ENCODE data around the gene C1orf53. TPM values are rescaled to one million over a fixed set of nuclear protein-coding genes. Genes with fewer than 3 reads are reported as not detected.

The C1orf53 gene
- total RNA-seq, 1 experiment from 2014 or later, result 1.4 TPM

GRCh38 chr1:197857477-197857876 is 45.0 kb upstream of the C1orf53 start:
- peaks cover 0 to 3% of the 10 kb centered on the region in 2 experiments; a peak in 2 of 5 replicates for H3K9me3 Mint-ChIP-seq
- Histone ChIP-seq H2BK120ac (ENCODE audit: low read depth, low read length, poor library complexity, severe bottlenecking) (no peak overlapping the region), H3K56ac (ENCODE audit: insufficient read length, low read depth, low read length) (no peak overlapping the region), H4K8ac (replicated peaks; ENCODE audit: insufficient read length, low read depth, low read length) (no peak overlapping the region), H2AK5ac (ENCODE audit: insufficient read length, low read length) (no peak overlapping the region), H2BK15ac (ENCODE audit: low read depth, low read length) (no peak overlapping the region), H3K27ac (ENCODE audit: insufficient read length, low read depth, low read length) (no peak overlapping the region), H2BK12ac (ENCODE audit: insufficient read length, low read depth, low read length) (no peak overlapping the region), H2AFZ (ENCODE audit: low read length) (no peak overlapping the region), H4K20me1 (ENCODE audit: control insufficient read depth, insufficient read depth, insufficient read length) (no peaks in the 10 kb centered on the region), H3K14ac (ENCODE audit: insufficient read depth, low read length) (no peak overlapping the region), H3K18ac (ENCODE audit: insufficient read length, low read depth, low read length) (no peak overlapping the region), H3K4me2 (ENCODE audit: insufficient read depth, insufficient read length, low read length) (no peak overlapping the region), H4K91ac (ENCODE audit: insufficient read length, low read depth, low read length) (no peak overlapping the region), H2BK5ac (ENCODE audit: insufficient read length, low read length) (no peak overlapping the region), H3K79me1 (ENCODE audit: insufficient read depth, low read depth, low read length, poor library complexity, severe bottlenecking) (no peaks in the 10 kb centered on the region), H3K9ac (ENCODE audit: extremely low read depth, insufficient read length, low read length) (no peak overlapping the region), H3K4ac (ENCODE audit: low read depth, low read length) (no peak overlapping the region), H2BK20ac (ENCODE audit: low read depth, low read length, poor library complexity, severe bottlenecking) (no peak overlapping the region), H3T11ph (ENCODE audit: low read length) (no peak overlapping the region), H3K9me3 (ENCODE audit: control insufficient read depth, low read depth, low read length) (no peaks in the 10 kb centered on the region), H3K23me2 (ENCODE audit: insufficient read length, low read depth, low read length, poor library complexity, severe bottlenecking) (no peaks in the 10 kb centered on the region), H3K4me1 (ENCODE audit: insufficient read depth, low read length) (no peaks in the 10 kb centered on the region; the same call in 1 of the 2 replicates), H3K23ac (ENCODE audit: insufficient read length, low read depth, low read length) (no peak overlapping the region), H3K79me2 (ENCODE audit: insufficient read depth, low read length) (no peaks in the 10 kb centered on the region), H4K5ac (ENCODE audit: insufficient read length, low read depth, low read length) (no peak overlapping the region), H3K27me3 (ENCODE audit: insufficient read depth, low read length) (no peaks in the 10 kb centered on the region)
- H3K27ac Mint-ChIP-seq, result no peak overlapping the region
- no peak overlapping the region for H3K4me3 Mint-ChIP-seq
- H3K27me3 Mint-ChIP-seq (ENCODE audit: low read depth), result no peaks in the 10 kb centered on the region
- DNase-seq, result no peak
- TF ChIP-seq CTCF (conservative IDR thresholded peaks at IDR 0.05), result no peak
- H3K4me1 Mint-ChIP-seq, result peaks cover 4 to 8% of the 10 kb centered on the region in 2 experiments
- WGBS (ENCODE audit: extremely low coverage, insufficient read length, low lambda C conversion rate), result no CpG with 5 or more reads among the region's 2 CpGs
- H3K36me3 Mint-ChIP-seq (ENCODE audit: insufficient read depth in 1 of 3, low read depth in 3 of 3), result no peaks in the 10 kb centered on the region
